Stimulated activated CD4-positive, alpha-beta T cell treated with anti-CD3 and anti-CD28 coated beads, TNF-alpha, amount 100 ng/mL, for 48 hours (primary cell): ENCODE data around the gene KCNK4.
"Not testable (repeated sequence)": the region's sequence is repeated elsewhere in the genome, so short reads cannot be mapped to it uniquely, and the experiment has no call there.

ENCODE experiments used
- DNase-seq, 3 donors: peaks; one replicate each; pipeline ENCODE4 v3.0.0-alpha.2; 2020; ENCODE audit warnings: low read depth in 3 of 3

Gene KCNK4

GRCh38 chr11:64291262-64291751 lies at the start of gene KCNK4:
TSS of gene KCNK4 (plus strand) at chr11:64291302. CDS start at chr11:64293019, 1,717 bp downstream.
- DNase-seq, result no peak

GRCh38 chr11:64241491-64242374 lies 49.4 kb upstream of the KCNK4 start:
- DNase-seq, result peak in 1 of 3 donors; percentile 99

DNA sequence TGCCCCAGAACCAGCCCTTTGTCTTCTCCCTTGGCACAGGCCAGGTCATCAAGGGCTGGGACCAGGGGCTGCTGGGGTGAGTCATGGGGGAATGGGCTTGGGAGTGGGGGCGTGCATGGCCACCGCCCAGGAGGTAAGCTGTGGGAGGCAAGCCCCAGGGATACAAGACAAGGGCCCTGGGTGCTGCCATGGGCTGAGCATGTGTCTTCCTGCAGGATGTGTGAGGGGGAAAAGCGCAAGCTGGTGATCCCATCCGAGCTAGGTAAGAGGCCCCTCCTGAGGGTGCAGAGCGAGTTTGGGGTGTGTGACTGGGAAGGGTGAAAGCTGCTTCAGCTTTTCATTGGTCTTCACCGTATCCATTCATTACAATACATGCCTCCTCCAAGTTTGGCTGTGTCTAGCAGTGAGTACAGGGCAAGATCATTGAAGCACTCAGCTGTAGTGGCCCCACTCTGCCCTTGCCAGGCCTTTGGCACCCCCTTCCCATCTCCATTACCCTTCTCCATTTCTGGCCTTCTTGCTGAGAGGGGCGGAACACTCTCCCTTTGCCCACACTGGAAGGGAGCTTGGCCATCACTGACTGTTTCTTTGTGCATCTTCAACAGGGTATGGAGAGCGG lies 47.8 kb upstream of the KCNK4 start:
- DNase-seq, result no peak

- no peak for DNase-seq
Measured at GRCh38 chr11:64244107-64244506, 47.0 kb upstream of the KCNK4 start.

DNA sequence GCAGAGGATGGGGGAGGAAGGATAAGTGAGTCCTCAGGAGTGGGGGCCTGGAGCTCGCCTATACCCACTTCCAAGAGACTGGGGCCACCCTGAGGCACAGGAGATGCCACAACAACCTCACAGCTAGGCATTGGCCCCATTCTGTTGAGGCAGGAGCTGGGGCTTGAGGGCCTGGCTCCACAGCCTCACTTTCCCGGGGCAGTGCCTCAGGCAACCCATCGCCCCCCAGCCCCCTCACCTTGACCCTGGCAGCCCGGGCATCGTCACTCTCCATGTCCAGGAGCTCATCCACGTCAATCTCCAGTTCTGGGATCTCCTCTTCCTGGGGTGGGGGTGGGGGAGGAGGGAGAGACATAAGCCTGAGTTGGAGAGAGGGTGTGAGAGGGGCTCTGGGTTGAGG lies 46.1 kb upstream of the KCNK4 start:
- DNase-seq, result no peak

GRCh38 chr11:64245401-64245796 lies 45.7 kb upstream of the KCNK4 start:
- DNase-seq, result no peak

DNA sequence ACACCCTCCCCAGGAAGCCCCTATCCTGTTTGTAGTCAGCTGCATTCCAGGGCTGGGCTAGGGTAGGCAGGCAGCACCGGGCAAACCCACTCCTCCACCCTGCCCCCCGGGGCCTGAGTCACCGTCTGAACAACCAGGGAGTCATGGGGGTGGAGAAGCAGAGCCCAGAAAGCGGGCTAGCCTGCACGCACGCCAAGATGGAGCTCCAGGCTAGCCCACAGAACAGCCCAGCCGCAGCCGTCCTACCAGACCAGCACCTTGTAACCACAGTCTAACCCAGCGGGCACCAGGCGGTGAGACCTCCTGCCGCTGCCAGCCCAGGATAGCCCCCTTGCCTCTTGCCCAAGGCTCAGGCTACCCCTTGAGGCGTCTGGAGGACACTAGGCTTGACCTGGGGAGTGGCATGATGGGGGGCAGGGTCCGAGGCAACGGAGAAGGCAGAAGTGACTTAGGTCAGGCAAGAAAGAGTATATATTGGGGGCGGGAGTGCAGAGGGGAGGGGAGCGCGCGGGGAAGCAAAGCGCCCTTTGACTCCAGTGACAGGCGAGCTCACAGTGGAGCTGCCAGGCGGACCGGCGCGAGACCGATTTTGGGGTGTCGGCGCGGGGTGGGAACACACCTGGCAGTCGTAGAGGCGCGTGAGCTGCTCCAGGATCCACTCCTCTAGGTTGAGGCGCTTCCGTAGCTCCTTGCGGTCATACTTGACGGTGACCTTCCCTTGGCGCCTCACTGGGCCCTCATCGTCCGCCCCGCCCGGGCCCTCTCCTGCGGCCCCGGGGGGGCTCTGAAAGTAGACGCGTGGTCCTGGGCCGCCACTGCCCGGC lies 45.1 kb upstream of the KCNK4 start:
- peak; percentile 61 to 77 (median 71) for DNase-seq

DNA sequence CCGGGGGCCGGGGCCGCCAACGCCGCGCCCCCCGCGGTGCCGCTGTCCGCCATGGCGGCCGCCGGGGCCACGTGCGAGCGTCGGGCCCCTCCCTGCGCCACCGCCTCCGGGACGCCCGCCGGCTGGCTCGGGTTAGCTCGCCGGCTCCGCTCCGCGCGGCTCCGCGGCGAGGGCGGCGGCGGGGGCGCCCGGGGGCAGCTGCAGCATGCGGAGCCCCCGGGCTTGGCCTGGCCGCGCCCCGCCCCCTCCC lies 44.6 kb upstream of the KCNK4 start:
- not testable (repeated sequence) for DNase-seq

DNA sequence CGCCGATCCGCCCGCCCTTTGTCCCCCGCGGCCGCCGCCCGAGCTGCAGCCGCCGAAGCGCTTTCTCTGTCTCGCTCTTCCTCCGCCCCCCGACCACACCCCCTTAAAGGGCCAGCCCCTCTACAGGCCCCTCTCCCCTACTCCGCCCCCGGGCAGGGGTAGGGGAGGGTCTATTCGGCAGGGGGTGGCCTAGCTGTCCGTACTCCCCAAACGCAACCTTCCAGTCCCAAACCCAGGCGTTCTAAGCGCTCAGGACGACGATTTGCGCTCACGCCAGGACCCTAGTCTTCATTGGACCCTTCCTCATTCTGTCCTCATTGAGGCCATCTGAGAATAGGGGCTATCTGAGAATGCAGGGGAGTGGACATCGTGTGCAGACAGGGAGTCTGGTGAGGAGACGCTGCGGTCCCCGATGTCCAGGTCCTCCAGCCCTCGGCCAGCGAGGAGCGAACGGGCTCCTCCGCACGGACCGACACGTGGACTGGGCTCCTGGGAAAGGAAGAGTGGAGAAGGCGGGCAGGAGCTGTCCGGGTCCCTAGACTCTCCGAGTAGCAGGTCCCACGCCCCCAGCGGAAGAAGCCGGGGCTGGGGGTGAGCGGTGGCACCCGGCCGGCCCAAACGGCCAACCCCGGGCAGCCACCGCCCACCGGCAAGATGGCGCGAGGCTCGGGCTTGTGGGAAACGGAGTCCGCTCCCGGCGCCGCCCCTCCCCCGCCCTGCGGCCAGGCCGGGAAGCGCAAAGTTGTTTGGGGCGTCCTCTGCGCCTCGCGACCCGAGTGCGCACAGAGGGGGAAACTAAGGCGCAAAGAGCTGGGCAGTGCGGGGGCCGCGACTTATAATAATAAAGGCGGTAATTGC lies 44.0 kb upstream of the KCNK4 start, which contains the start of gene PPP1R14B:
PPP1R14B (minus strand) TSS at position 73 of the 858 bp plus-strand sequence. CDS start 270 bp downstream, outside the sequence.
- DNase-seq, result peak; percentile 59 to 85 (median 60)

GRCh38 chr11:64247729-64248531 lies 43.2 kb upstream of the KCNK4 start:
- DNase-seq, result no peak

GRCh38 chr11:64248578-64248977 lies 42.5 kb upstream of the KCNK4 start:
- DNase-seq, result no peak

GRCh38 chr11:64249038-64249437 lies 42.1 kb upstream of the KCNK4 start:
- no peak for DNase-seq

- no peak for DNase-seq
Measured at GRCh38 chr11:64249563-64250414, 41.3 kb upstream of the KCNK4 start.

DNA sequence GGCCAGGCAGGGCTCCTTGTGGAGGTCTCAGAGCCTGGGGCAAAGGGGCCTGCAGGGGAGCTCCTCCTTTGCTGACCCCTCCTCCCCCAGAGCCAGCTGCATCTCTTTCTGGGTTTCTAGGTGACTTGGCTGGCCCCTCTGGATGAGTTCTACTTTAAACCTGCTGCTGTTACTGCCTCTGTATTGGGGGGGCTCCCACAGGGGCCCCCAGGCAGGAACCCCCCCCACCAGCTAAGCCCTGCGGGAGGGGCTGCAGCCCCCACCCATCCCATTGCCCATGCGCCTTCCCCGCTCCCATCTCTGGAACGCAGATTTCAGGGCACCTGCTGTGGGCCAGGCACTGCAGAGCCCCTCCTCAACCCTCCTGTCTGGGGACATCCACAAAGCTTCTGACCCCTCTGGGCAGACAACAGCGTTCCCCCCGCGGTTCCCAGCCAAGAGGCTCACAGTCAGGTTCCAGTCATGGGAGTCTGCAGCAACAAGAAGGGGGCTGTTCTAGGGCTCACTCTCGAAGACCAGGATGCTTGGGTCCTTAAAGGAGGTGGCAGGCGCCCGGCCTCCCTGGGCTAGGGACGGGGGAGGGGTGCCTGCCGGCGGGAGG lies 40.6 kb upstream of the KCNK4 start:
- no peak for DNase-seq

DNA sequence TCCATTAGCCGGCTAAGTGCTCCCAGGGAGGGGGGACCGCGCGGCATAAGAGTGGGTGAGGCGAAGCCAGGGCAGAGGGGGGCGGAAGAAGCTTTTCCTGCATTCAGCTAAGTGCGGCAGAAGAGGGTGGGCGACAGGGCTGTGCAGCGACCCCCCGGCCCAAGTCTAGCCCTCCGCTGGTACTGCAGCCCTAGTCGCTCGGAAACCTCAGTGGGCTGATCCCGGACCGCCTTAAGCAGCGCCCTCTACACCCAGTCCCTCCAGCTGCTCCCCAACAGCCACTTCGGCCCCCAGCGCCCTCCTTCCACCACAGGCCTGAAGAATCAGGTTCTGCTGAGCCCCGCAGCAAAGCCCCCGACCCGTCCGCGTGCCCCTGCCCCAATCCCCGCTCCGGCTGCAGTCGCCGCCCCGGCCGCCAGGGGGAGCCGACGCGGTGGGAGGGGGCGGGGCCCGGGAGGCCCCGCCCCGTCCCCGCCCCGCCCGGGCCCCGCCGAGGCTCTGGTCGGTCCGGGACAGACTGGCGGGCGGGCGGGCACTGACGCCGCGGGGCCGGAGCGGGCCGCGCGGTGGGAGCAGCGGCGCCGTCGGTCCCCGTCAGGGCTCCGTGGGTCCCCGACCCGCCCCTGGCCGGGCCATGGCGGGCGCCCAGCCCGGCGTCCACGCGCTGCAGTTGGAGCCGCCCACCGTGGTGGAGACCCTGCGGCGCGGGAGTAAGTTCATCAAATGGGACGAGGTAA lies 39.9 kb upstream of the KCNK4 start, which contains the start of gene PLCB3:
PLCB3 (plus strand) TSS at position 515 of the 737 bp plus-strand sequence; CDS start at position 635, 120 bp downstream.
- DNase-seq, result peak in 1 of 3 donors; percentile 54

GRCh38 chr11:64251753-64252002 lies 39.4 kb upstream of the KCNK4 start:
- DNase-seq, result no peak

DNA sequence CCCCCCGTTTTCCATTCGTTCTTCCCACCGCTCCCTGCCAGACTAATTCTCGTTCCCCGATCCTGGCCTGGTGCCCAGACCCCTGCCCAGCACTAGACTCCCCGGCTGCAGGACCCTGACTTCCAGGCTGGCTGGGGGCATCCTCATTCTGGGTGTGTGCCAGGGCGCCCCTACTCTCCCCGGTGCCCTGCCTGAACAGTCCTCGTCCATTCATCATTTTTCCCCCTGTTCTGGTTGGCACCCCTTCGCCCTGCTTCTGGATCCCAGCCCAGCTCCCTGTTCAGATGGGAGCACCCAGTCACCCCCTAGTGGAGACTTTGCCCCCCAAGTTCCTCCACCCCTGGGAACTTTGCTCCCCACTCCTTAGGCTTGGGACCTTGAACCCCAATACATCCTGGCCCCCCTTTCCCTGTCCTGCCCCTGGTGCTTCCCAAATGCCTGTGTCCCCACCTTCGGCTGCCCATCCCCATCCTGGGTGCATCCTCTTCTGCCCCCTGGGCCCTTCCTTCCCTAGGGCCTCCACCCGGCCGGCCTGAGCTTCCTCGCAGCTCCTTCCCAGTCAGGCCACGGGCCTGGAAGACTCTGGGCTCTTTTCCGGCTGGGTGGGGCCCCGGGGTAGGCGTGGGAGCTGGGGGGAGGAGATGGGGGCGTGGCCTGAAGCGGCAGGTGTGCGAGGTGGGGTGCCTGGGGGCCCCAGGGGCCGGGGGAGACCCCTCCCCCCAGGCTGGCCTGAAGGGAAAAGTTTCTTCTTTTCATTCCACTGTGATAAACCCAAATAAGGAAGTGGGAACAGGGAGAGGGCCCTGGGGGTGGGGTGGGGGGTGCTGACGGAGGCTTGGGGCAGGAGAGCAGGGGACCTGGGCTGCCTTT lies 38.9 kb upstream of the KCNK4 start:
- DNase-seq, result no peak

GRCh38 chr11:64253043-64253442 lies 38.1 kb upstream of the KCNK4 start:
- DNase-seq, result no peak
